GM21447 (cell line): Measurements from ENCODE around the gene DBNDD2.

Source experiments
- ATAC-seq: cut with Tn5 transposase; IDR thresholded peaks from one replicate; pipeline ENCODE4 v1.9.1; 2021; ENCODE audit not compliant: unreplicated experiment

DBNDD2 gene

GRCh38 chr20:45415822-45416637 is 7.9 kb downstream of the DBNDD2 start, which contains the start of gene PIGT:
Gene PIGT, plus strand, starts transcription at chr20:45416141. Its CDS starts 16 bp downstream, at chr20:45416157.
- ATAC-seq, result peak; percentile 69

- no peak for ATAC-seq
Observed at GRCh38 chr20:45416917-45417316, 8.8 kb downstream of the DBNDD2 start.

GRCh38 chr20:45419188-45420091 is 11.4 kb downstream of the DBNDD2 start:
- peak; percentile 64 for ATAC-seq

GRCh38 chr20:45420125-45420524 is 12.0 kb downstream of the DBNDD2 start:
- no peak for ATAC-seq

- no peak for ATAC-seq
Observed at GRCh38 chr20:45423700-45424099, 15.6 kb downstream of the DBNDD2 start.

- no peak for ATAC-seq
Observed at GRCh38 chr20:45425561-45425960, 17.5 kb downstream of the DBNDD2 start.

- no peak for ATAC-seq
Observed at GRCh38 chr20:45426320-45427016, 18.4 kb downstream of the DBNDD2 start.

- ATAC-seq, result no peak
Observed at GRCh38 chr20:45427236-45428149, 19.4 kb downstream of the DBNDD2 start.

- ATAC-seq, result no peak
Observed at GRCh38 chr20:45429618-45430017, 21.5 kb downstream of the DBNDD2 start.

GRCh38 chr20:45432294-45432693 is 24.2 kb downstream of the DBNDD2 start:
- peak; percentile 80 for ATAC-seq

- no peak for ATAC-seq
Observed at GRCh38 chr20:45433316-45433715, 25.2 kb downstream of the DBNDD2 start.

GRCh38 chr20:45433976-45434375 is 25.9 kb downstream of the DBNDD2 start:
- no peak for ATAC-seq

GRCh38 chr20:45436732-45437485 is 28.8 kb downstream of the DBNDD2 start:
- peak; percentile 61 for ATAC-seq

- no peak for ATAC-seq
Observed at GRCh38 chr20:45440424-45440823, 32.3 kb downstream of the DBNDD2 start.

GRCh38 chr20:45440891-45441685 is 33.0 kb downstream of the DBNDD2 start:
- ATAC-seq, result no peak

GRCh38 chr20:45441746-45442145 is 33.7 kb downstream of the DBNDD2 start:
- ATAC-seq, result no peak

GRCh38 chr20:45444050-45444449 is 36.0 kb downstream of the DBNDD2 start:
- no peak for ATAC-seq

- no peak for ATAC-seq
Observed at GRCh38 chr20:45445805-45446562, 37.9 kb downstream of the DBNDD2 start.
